NCI-H446 (cell line): Measurements from ENCODE around the gene ATOSB.

Experiments
- DNase-seq, 2 experiments: peaks; one replicate each; lab custom pipeline; 2025; lab: John Stamatoyannopoulos, UW

Gene ATOSB

GRCh38 chr9:35085078-35085477 is 30.6 kb downstream of the ATOSB start:
- no peak for DNase-seq

- DNase-seq: peak; percentile 92 to 96
Measured at GRCh38 chr9:35079426-35080341, 36.0 kb downstream of the ATOSB start, which contains the start of gene FANCG. TSS of gene FANCG (minus strand) at chr9:35079942. CDS start at chr9:35079524, 418 bp downstream.

GRCh38 chr9:35079041-35079425 is 36.6 kb downstream of the ATOSB start:
- no peak for DNase-seq

DNA sequence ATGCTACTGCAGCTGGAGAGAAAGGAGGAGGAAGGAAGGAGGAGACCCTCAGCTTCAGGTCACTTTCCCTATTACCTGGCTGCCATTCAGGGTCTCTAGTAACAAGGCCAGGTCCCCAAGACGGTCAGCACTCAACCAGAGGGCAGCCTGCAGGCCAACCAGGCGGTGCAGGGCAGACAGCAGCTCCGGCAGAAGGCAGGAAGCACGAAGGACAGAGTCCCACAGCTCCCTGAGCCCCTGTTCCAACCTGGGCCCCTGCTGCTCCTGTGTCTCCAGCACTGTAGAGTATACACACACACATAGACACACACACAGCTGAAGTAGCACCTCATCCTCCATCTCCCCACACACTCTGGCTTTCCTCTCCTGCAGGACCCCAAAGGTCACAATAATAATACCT is 37.6 kb downstream of the ATOSB start:
- DNase-seq: no peak

- DNase-seq: no peak
Measured at GRCh38 chr9:35076848-35077247, 38.8 kb downstream of the ATOSB start.

DNA sequence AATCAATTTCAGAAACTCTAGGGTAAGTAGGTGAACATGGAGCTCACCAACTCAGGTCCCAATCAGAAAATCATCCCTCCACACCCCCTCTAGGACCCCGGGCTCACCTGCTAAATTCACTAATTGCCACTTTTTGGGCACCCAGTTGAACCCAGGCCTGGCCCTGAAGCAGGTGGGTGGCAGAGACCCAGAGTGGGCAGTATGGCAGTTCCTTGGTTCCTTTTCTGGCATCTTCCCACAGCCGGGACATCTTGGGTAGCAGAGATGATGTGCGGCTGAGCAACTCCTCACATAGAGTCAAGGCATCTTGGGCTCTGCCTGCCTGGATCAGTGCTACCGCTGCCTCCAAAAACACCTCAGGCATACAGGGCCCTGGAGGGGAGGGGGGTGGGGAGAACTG is 40.3 kb downstream of the ATOSB start:
- no peak for DNase-seq

GRCh38 chr9:35074791-35075190 is 40.9 kb downstream of the ATOSB start:
- DNase-seq: no peak

DNA sequence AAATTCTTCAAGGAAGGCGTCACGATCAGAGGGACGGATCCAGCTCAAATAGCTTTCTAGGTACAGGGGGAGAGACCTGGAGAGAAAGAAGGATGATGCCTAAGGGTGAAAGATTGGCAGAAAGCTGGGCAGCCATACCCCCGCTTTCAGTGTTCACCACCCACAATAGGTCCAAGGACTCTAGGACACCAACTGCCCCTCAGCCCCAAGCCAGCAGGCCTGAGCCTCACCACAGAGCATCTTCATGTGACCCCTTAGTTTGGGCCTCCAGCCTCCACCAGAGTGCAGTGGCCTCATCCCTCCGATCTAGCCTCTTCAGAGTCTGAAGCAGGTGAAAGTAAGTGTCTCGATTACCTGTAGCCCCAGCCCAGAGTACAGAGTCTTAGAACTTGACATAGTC is 41.5 kb downstream of the ATOSB start:
- no peak for DNase-seq

DNA sequence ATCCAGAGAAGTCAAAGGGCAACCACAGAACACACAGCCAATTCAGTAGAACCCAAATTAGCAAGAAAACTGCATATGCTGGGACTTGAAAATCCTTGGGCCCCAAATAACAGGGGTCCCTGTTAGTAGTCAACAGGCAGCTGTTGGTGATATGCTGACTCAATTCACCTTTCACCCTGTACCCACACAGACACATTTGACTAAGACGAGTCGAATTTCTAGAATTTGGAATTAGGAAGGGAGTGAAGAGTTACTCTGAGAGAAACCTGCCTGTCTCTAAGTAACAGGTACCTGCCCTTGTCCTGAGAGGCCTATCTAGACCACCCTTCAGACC is 42.4 kb downstream of the ATOSB start:
- no peak for DNase-seq

GRCh38 chr9:35072461-35073278 is 43.0 kb downstream of the ATOSB start, which contains the start of gene VCP:
TSS of gene VCP (minus strand) at chr9:35072625. CDS start at chr9:35072353, 272 bp downstream.
- DNase-seq: peak; percentile 98 to 100

DNA sequence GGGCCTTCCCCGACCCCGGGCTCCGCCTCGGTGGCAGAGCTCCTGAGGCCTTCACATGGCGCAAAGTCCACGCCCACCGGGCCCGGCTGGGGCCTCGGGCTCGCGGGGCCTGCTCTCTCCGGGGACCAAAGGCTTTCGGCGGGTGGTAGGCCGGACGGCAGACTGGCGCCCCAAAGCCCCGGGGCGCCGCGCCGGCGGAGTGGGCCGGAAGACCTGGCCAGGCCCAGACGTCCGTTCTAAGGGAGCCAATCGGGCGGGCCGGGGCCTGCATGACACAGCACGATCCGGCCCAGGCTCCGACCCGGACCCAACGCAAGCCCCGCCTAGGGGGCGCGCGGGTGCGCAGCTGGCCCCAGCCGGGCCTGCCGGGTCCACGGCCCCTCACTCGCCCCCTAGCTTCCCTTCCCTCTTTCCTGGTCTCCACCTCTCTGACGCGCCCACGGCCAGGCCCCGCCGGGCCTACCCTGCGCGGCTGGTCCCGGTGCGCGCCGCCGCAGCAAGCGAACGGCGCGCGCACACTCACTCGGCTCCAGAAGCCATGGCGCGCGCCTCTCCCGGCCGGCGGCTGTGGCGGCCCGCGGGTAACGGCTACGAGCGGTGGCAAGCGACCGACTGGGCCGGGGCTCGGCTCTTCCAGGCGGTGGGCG is 43.7 kb downstream of the ATOSB start:
- peak; percentile 78 to 88 for DNase-seq

DNA sequence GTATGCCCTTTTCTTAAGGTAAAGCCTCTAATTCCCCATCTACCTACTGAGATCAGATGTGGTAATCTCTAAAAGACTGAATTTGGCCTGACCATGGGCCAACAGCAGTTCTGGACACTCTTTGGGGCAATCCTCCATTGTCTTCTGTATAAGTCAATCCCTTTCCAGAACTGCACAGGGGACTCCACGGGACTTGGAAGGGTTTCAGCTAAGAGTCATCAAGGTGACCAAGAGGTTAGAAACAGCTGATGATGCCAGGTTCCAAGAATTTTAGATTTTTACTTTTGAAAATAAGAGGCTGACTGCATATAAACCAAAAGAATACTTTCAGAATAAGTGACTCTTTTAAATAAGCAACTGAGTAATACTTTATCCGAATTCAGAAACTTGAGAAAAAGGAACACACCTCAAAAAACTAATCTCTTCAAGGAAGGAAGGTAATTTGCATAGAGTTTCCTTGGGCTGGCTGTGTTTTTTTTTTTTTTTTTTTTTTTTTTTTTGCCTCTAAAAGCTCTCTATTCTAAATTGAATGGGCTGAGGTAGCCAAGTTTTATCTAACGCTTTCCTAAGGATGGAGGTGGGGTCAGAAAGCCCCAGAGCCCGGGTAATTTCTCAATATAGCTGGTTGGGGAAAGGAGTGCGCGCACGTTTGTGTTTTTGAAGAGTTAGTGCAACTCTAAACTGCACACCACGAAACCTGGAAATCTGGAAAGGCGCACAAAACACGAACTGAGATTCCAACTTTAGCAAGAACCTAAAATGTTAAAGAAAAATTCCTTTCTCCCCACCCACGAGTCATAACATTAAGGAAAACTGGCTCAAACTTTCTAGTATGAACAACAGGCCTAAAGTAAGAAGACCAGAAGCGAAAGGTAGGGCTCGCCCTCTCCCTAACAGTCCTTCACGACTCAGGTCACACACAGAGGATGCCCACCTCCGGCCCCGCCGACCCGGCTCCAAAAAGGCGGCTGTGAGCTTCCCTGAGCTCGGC is 44.5 kb downstream of the ATOSB start:
- no peak for DNase-seq

DNA sequence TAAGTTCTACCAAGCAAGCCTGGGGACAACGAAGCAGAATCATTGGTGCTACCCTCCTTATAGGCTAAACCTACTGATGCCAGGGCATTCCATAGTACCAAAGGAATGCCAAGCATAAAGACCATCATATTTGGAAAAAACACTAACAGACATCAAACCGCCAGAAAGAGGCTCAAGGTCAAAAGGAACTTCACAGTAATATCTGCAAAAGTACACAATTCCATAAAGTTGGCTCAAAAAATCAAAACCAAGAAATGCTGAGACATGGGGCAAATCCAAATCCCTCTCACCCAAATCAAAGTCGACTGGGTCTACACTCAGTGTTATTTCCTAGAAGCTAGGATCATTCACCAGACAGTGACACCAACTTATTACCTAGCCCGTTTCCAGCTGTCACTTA is 46.6 kb downstream of the ATOSB start:
- no peak for DNase-seq

DNA sequence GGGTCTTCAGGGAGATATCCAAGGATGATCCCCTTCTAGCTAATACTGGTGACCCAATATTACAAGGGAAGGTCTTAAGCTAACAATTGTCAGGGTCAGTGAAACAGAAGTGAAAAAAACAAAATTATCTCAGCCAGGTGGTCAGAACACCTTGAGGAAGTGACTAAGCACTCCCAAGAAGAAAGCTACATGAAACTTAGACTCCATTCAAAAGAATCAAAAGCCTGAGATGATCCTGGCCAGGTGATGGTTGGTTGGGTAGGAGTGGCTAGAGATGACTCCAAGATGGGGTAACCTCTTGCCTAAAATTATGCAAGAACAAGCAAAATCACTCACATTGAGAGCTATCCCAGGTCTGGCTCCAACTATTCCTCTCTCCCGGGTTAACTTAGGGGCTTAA is 48.6 kb downstream of the ATOSB start:
- DNase-seq: no peak

GRCh38 chr9:35060548-35061207 is 55.0 kb downstream of the ATOSB start:
- DNase-seq: no peak

DNA sequence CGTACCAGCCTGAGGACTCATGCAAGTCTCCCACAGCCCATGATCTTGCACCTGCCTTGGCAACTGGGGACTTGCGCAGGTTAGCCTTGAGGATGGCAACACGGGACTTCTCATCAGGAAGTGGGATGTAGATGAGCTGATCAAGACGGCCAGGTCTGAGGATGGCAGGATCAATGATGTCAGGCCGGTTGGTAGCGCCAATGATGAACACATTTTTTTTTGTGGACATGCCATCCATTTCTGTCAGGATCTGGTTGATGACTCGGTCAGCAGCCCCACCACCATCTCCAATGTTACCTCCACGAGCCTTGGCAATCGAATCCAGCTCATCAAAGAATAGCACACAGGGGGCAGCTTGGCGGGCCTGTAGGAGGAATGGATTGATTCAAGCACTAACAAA is 56.2 kb downstream of the ATOSB start:
- no peak for DNase-seq

DNA sequence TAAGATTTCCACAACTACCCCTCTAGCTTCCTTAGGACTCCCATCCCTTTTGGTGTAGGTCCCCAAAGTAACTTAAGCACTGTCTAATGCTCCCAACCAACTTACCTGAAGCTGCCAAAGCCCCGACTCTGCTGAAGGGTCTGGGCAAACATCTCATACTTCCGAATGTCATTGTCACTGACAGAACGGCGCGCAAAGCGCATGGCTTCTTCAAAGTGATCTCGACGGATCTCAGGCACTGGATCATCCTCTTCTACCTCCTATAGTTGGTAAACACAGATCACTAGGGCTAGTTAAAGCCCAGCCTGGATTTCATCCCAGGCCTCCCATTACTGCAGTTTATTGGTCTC is 58.4 kb downstream of the ATOSB start:
- no peak for DNase-seq

DNA sequence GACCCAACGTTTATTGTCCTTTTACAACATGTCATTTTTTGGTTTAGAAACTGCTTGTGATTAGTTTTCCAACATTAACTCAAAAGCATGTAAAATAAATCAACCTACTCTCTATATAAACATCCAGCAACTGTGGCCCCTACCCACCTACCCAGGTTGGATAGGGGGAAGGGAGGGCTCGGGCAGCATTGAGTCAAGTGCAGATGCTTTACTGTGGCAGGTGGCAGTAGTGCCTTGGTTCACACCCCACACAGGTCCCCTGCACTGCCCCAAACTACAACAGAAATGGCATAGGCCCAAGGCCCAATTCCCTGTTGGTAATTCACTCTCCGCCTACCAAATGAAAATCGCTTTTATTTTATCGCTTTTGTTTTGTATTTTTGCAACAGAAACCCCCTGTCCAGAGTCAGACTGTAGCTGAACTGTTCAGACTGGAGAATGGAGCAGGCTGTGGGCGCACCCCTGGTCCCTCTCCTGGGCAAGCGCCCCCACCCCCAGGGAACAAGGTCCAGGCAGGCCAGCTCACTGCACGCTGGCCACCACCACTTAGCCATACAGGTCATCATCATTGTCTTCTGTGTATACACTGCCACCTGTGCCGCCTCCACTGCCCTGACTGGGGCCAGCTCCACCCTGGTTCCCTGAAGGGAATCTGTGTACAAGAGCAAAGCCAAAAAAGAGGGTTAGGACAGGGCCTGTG is 58.9 kb downstream of the ATOSB start:
- no peak for DNase-seq

GRCh38 chr9:35054871-35055644 is 60.6 kb downstream of the ATOSB start:
- DNase-seq: no peak
